HS-5 (cell line): Measurements from ENCODE around the gene ANXA11.

ENCODE experiments used
- DNase-seq: peaks from one replicate; pipeline ENCODE4 v3.0.0-alpha.2; 2012; ENCODE audit warnings: low read depth

The ANXA11 gene

GRCh38 chr10:80187465-80188409 is 17.6 kb downstream of the ANXA11 start:
- no peak for DNase-seq

- no peak for DNase-seq
Measured at GRCh38 chr10:80187060-80187459, 18.3 kb downstream of the ANXA11 start.

DNA sequence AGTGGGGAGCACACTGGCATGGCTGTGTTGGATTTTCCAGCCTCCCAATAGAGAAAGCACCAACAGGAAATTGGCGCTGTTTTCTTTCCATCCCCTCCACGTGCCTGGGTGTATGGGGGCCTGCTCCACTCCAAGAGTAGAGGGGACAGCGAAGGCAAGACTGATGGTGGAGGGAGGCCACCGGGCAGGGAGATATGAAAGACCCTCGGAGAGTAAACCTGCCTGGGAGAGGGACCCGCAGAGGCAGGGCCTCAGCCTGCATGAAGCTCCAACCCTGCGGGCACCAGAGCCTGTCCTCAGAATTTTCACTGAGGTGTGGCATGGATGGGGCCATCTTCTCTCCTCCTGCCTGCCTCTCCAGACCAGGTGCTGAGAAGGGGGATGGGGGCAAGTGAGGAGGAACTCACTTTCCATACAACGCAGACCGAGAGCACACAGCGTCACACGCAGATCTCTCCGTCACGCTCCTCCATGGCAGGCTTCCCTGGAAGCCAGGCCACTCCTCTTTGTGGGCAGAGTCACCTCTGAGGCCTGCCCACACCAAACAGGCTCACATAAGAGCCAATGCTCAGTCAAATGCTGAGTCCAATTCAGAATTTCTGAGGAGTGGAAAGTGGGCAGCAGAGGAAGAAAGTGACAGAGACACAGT is 18.8 kb downstream of the ANXA11 start:
- DNase-seq = no peak

- no peak for DNase-seq
Measured at GRCh38 chr10:80185578-80186299, 19.6 kb downstream of the ANXA11 start.

DNA sequence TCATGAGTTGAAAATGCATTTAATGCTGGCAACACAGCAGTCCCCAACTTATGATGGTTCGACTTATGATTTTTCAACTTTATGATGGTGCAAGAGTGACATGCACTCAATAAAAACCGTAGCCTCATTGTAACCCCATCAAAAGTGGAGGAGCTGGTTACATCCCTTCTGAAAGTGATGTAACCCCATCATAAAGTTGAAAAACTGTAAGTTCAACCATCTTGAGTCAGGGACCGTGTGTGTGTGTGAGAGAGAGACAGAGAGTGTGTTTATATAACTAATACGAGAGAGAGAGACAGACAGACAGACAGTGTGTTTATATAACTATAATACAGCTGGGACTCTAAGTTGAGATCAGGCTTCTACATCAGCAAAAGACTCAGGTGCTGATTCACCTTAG is 21.0 kb downstream of the ANXA11 start:
- no peak for DNase-seq

DNA sequence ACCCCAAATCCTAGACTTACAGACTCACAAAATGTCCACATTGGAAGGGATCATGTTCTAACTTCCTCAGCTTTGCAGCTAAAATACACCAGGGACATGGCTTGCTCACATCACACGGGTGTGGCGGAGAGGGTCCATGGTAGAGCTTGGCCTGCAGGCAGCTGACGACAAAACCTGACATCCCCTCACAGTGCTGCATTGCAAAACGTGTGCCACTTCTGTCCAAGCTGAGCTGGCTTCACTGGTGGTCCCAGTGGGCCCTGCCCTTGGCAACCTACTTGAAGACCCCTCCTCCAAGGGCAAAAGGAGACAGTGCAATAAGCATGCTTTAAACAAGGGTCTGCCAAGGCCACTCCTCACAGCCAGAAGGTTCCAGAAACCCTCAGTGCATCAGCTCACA is 21.9 kb downstream of the ANXA11 start:
- no peak for DNase-seq

DNA sequence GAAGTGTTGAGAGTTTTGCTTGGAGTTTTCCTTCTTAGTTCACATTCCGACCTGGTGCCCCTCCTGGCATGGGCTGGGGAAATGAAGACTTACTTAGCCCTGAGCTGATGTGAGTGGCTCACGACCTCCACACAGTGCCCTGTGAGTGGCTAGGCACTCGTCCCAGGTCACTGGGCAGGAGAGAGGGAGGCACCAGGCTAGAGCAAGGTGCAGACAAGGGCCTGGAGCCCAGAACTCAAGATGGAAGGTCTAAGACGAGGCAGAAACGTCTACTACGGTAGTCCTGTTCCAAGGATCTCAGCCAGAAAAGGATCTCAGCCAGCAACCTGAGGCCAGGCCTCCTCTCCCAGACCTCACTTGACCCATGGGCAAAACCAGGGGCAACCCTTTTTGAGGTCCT is 22.4 kb downstream of the ANXA11 start:
- no peak for DNase-seq

- no peak for DNase-seq
Measured at GRCh38 chr10:80177781-80178636, 27.3 kb downstream of the ANXA11 start.

DNA sequence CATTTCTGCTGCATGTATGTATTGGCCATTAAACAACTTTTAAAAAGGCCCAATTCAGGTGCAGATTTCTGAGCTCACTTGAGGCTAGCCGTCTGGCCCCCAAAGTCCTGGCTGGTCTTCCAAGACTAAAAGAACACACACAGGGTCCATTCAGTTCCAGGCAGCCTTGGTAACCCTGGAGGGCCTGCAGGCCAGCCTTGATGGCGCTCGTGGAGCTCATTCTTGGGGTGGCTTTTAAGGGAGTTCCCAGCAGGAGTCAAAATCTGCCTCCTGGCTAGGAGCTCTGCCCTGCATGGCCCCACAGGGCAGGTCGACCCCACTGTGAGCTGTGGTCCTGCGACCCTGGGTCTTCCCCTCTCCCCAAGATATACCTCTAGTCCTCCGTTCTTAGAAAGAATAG is 28.8 kb downstream of the ANXA11 start:
- no peak for DNase-seq

GRCh38 chr10:80174641-80175395 is 30.5 kb downstream of the ANXA11 start:
- DNase-seq = no peak

GRCh38 chr10:80173466-80173865 is 31.9 kb downstream of the ANXA11 start:
- no peak for DNase-seq

- DNase-seq = no peak
Measured at GRCh38 chr10:80172896-80173295, 32.4 kb downstream of the ANXA11 start.

DNA sequence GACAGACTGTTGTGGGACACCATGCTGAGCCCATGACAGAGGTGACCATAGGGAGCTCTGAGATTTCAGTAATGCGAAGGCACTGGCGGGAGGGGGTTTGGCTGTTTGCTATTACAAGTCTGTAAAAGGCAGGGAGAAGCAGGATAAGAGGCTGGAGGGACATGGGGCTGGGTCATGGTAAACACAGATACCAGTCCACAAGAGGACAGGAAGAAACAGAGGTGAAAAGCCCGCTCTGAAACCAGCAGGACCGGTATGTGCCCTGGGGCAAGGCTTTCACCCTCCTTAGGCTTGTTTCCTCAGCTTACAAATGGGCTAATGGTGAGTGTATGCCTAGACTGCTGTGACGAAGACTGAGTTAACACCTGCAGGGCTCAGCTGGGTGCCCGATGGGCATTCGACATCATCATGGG is 34.1 kb downstream of the ANXA11 start:
- no peak for DNase-seq

DNA sequence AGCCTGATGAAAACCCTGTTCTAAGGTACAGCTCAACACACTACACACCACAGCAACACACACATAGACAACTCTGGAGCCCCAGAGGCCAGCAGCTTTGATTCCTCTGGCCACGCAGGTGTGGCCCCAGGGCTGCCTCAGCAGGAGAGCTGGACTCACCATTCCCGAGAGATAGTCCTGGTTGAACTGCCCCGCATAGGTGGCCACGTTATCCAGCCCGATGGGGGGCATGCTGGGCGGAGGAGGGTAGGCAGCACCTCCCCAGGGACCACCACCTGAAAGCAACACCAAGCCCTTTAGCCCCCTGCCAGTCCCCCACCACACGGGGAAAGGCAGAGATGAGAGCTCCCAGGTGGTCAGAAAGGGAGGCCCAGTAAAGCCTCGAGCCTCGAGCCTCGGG is 34.7 kb downstream of the ANXA11 start:
- no peak for DNase-seq

- DNase-seq = no peak
Measured at GRCh38 chr10:80170026-80170425, 35.3 kb downstream of the ANXA11 start.

DNA sequence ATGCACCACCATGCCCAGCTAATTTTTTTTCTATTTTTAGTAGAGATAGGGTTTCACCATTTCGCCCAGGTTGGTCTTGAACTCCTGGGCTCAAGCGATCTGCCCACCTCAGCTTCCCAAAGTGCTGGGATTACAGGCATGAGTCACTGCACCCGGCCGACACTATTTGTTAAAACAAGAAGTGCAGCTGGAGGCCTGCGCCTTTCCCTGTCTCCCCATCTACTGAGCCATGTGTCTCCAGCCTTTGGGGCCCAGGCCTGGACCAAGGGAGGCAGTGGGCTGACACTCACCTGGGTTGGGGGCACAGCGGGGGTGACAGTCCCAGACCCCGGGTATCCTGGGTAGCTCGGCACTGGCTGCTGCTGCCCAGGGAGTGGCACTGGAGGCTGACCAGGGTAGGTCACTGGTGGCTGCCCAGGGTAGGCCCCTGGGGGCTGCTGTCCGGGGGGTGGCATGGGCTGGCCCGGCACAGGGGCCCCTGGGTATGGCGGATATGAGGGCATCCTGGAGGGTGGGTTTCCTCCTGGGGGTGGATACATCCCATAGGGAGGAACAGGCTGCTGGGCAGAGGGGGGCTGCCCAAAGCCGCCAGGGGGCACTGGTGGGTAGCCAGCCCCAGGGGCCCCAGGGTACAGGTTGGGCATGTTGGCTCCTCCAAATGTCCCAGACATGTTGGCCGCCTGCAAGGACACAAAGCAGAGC is 36.5 kb downstream of the ANXA11 start:
- no peak for DNase-seq

DNA sequence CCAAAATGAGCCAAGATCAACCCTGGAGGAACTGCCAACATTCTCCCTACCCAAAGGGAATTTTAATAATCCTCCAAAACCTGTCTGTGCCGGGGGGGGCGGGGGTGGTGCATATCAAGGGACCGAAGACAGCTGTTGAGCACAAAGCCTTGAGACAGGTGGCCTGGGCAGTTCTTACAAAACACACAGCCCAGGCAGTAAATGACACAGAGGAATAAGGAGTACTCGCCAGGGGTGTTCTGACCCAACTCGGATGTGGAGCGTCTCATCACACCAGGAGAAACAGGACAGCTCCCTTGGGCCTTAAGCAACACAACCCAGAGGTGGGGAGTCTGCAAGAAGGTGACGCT is 37.2 kb downstream of the ANXA11 start:
- no peak for DNase-seq

- DNase-seq = no peak
Measured at GRCh38 chr10:80167471-80168161, 37.7 kb downstream of the ANXA11 start.

DNA sequence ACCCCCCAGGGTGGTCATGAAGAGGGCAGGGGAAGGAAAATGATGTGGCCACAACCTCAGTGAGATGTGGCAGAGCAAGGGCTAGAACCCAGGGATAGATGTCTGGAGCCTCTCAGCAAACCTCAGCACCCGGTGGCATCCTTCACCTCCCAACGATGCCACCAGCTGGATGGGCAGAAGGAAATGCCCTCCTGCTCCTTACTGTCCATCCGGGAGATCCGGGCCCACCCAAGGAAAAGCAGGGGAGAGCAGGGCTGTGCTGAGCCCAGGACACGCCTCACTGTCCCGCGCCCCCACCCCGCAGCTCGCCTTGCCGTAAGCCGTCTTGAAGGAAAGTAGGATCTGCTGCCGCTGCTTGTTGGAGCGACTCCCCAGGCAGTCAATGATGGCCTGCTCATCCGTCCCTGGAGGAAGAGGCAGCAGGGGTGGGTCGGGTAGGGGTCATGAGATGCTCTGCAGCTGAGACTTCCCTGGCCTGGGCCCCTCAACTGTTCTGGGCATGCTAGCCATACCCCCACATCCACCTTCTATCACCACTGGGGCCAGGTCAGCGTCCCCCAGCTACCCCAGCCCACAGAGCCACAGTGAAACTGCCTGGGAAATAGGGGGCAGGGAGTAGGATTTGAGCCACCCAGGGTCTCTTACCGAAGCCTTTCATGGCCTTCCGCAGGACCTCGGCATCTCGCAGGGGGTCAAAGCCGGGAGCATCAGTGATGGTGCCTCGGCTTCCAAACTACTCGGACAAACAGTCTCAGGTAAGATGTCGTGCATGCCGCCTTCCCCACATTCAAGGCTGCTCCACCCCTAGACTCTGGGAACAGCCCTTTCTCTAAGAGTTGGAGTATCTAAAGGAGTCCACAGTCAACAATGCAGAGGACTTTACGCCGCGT is 38.5 kb downstream of the ANXA11 start:
- no peak for DNase-seq
